ENCODE measurements around the gene ITK.
A peak's percentile ranks its signal among the peaks of the same experiment; 100 is the strongest.

Gene ITK

GRCh38 chr5:157245886-157246285 is 65.2 kb downstream of the ITK start:
- no peak for DNase-seq (ENCODE audit: low read depth in 2 of 2)

DNA sequence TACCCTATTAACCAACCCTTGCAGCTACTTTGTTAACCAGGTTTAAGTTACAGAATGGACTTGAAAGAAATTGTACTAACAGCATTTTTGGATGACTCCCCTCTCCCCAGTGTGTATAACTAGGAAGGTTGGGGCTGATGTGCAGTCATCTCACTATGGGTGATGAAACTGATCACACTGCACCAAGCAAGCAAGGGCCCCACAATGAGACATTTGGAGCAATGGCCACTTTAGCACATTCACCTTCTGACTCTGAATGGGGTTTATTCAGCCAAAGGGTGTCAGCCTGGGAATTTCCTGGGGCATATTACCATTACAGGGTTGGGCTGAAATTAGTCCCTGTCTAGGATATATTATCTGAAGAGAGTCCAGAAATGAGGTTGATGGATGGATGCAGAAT is 66.6 kb downstream of the ITK start:
- DNase-seq (ENCODE audit: low read depth in 2 of 2), result no peak

DNA sequence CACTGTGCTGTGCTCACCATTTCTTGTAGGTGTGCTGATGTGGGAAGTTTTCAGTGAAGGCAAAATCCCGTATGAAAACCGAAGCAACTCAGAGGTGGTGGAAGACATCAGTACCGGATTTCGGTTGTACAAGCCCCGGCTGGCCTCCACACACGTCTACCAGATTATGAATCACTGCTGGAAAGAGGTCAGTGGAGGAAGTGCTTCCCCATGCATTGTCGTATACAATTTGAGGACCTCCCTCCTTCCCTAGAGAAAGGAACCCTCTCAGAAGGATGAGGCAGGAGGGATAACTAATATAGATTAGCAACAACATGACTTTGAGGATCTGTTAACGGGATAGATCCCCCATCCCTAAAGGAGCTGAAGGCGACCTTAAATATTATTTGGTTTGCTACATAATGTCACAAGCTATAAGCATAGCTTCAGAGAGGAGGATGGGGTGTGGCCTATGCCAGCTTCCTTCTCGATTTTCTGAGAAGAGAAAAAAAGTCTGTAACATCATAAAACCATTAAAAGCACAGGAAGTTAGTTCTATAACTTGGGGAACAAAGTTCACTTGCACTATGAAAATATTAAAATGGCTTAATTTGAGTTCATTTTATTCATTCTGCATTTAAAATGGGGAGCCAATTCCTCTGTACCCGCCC is 68.3 kb downstream of the ITK start:
- no peak for DNase-seq (ENCODE audit: low read depth in 2 of 2)

GRCh38 chr5:157252711-157253465 is 72.2 kb downstream of the ITK start:
- DNase-seq (ENCODE audit: low read depth in 2 of 2), result peak; percentile 32 to 44

GRCh38 chr5:157253547-157253946 is 72.9 kb downstream of the ITK start:
- no peak for DNase-seq (ENCODE audit: low read depth in 2 of 2)

- no peak for DNase-seq (ENCODE audit: low read depth in 2 of 2)
Observed at GRCh38 chr5:157258450-157258849, 77.8 kb downstream of the ITK start.

DNA sequence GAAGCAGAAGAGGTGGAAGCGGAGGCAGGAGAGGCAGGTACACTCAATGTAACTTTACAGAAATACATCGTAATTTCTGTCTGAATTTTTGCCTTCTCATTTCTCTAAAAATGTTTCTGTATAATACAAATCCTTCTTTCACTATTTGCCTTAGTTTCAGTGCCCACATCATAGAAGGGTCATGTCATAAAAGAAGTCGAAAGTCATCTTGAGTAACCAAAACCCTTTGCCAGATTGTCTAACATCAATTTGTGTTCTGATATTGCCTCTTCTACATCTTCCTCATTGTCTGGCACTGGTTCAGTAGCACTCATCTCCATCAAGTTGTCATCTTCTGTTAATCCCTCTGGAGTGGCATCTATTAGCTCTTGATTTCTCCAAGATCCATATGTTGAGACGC is 79.1 kb downstream of the ITK start:
- no peak for DNase-seq (ENCODE audit: low read depth in 2 of 2)

DNA sequence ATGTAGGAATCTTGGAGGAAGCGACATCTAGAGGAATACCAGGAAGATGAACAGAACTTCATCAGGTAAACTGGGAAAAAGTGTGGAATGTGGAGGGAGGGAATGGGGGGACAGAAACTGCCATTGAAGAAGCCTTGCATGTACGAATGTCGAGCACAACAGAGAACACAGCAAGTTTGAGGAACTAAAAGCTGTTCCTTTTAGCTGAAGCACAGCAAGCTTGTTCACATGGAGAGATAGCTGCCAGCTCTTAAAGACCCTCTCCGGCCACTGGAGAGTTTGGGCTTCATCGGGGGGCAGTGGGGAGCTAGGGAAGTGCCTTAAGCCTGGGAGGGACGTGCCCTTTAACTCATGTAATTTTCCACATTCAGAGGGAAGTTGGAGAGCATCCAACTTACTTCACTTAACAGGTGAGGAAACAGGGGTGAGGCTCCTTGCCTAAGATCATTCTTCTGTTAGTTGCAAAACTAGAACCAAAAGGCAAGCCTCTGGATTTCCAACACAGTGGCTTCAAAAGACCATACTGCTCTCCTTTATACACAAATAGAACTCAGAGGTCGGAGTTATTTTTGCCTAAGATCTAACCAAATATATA is 83.0 kb downstream of the ITK start:
- DNase-seq (ENCODE audit: low read depth in 2 of 2), result no peak

DNA sequence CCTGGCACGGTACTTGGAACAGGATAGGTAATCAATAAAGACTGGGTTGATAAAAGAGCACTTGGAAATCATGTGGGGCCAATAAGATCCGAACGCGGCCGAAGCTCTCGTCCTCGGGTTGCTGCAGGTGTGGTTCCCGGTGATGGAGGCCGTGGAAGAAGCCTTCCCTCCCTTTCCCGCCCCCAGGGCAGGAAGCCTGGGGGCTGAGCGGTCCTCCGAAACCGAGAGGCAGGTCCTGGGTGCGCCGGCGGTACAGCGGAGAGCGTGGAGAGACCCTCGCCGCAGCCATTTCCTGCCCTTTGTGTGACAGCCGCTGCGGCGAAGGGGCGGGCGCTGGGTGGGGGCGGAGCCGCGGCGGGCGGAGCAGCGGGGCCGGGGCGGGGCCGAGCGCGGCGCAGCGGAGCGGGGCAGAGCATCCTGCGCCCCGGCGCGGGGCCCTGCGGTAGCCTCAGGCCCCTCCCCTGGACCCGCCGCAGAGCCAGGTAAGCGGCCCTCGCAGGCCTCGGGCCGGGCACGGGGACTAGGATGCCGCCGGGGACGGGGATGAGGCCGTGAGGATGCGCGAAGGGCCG is 85.2 kb downstream of the ITK start, which contains the start of gene CYFIP2:
CYFIP2 (plus strand) TSS at position 410 of the 572 bp plus-strand sequence. CDS start 19,239 bp downstream, outside the sequence.
- DNase-seq (ENCODE audit: low read depth in 2 of 2), result peak; percentile 62 to 74

DNA sequence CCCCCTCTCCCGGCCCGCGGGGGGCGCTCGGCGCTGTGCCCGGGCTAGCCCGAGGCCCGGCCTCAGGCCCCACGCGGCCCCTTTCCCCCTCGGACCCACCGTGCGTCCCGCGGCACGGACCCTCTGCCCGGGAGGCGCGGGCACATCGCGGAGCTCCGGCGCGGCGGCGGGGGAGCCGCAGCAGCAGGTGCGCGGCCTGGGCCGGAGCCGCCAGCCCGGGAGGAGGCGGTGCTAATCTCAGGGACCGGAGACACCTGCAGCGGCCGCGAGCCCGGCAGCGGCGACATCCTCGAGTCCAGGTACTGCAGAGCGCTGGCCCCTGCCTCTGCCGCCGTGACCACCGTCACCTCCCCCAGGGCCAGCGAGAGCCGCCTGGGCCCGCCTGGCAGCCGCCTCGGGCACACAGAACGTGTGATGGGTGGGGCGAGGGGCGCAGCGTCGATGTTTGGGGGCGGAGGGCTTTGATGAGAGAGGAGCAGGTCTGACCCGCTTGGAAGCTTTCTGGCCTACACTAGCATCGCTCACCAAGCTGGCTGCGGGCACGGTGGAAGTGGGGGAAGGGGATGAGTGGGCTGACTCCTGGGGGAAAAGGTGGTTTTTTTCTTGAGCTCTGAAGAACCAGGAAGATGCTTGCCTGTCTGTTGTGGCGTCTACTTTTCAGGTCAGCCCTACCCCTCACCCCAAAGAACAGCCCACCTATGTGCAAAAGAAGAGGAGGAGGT is 85.8 kb downstream of the ITK start:
- DNase-seq (ENCODE audit: low read depth in 2 of 2), result no peak

- DNase-seq (ENCODE audit: low read depth in 2 of 2), result no peak
Observed at GRCh38 chr5:157267025-157267424, 86.4 kb downstream of the ITK start.

DNA sequence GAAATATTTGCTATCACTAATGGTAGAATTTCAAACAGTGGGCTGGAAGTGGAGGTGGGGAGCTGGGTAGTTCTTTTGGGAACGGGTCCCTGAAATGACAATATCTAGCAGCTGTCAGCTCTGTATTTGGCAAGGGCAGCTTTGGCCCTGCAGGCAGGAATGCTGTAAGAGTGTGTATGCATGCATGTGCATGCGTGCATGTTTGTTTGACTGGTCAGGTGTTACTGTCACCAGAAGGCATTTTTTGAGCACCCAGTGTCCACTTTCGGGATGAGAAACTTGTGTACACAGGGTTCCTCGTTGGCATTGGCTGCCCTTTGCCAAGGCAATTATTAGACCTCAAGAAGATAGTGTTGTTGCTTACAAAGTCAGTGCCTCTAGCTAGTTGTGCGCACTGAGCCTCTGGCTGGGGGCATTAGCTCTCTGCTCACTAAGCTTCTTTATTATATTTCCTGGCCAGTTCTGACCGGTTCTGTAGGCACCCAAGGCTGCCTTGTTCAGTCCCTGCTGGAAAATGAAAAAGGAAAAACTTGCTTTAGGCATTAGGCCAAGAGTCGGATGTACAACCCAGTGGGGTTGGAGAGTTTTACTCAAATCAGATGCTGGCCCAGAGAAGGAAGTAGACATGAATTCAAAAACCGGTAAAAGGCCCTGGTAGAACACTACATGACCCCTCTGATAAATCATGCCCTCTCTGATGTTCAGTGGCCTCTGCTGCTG is 87.3 kb downstream of the ITK start:
- no peak for DNase-seq (ENCODE audit: low read depth in 2 of 2)

DNA sequence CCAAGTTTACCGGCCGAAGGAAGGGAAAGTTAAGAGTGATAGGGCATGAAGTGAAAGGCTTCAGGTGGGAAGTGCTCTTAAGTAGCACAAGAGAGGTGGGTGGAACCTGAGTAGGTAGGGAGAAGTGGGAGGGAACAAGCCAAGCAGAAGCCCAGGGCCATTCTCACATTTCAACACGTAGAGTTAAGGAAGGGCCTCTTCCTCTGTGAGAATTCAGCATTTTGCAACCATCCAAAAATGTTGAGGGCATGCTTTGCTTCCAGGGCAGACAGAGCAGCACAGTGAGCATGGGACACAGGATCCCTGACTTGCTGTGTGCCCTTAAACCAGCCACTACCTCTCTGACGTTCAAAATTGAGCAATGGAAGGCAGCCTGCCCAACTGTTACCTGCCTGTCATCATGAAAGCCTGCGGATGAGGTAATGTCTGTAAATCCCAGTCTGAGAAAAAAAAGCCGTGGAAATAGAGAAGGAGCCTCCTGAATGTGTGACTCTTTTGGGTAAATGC is 88.6 kb downstream of the ITK start:
- DNase-seq (ENCODE audit: low read depth in 2 of 2), result no peak

GRCh38 chr5:157269761-157270272 is 89.2 kb downstream of the ITK start:
- no peak for DNase-seq (ENCODE audit: low read depth in 2 of 2)

DNA sequence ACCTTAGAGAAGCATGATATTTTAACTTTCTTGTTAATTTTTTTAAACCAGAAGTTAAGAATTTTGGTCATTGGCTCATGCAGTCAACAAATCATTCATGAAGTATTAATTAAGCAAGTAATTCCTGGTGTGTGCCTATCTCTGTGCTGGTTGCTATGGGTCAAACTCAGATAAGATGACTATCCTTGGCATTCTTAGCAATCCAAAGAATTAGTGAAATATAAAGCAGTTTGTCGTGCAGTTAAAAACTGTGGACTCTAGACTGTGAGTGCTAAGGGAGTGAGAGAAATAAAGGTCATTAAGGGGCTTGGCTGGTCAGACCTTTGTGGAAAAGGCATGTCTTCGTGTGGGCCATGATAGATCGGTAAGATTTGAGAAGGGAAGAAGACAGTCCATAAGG is 90.1 kb downstream of the ITK start:
- DNase-seq (ENCODE audit: low read depth in 2 of 2), result no peak

DNA sequence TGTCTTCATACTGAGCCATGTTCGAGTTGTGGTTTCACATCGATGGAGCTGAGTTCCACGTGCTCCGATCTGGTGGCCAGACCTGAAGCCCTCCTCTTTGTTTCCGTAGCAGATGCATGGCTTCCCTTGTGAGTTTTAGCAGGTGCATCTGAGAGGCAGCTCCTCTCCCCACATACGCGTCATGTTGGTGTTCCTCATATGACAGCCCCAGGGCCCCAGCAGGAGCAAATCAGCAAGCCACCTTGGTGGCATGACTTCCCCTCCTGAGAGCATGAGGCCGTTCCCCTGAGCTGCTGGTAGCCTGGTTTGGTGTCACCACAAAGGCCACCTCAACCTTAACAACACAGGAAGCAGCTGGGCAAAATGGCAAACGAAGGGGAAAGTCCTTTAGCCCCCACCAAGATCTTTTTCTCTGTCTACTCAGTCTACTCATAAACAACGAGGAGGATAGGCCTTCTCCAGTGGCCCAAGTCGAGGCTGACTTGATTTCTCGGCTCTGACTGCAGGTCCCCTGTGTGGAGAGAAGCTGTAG is 91.2 kb downstream of the ITK start:
- peak; percentile 59 to 67 for DNase-seq (ENCODE audit: low read depth in 2 of 2)

GRCh38 chr5:157273131-157273556 is 92.5 kb downstream of the ITK start:
- DNase-seq (ENCODE audit: low read depth in 2 of 2), result no peak

- DNase-seq (ENCODE audit: low read depth in 2 of 2), result no peak
Observed at GRCh38 chr5:157275403-157275802, 94.8 kb downstream of the ITK start.

- no peak for DNase-seq (ENCODE audit: low read depth in 2 of 2)
Observed at GRCh38 chr5:157278319-157279037, 97.8 kb downstream of the ITK start.
